Neuronal stem cell (in vitro differentiated cells): ENCODE results near the gene ATAD3C.

Experiments
- DNase-seq: peaks from one replicate; pipeline ENCODE4 v3.0.0-alpha.2; 2013; ENCODE audit warnings: low spot score
- H2AFZ ChIP-seq: one replicate; pipeline ENCODE4 v1.6.1; 2013; ENCODE audit warnings: mild to moderate bottlenecking, low read length, inconsistent platforms
- H2AK5ac ChIP-seq: 2 replicates; pipeline ENCODE4 v1.6.1; 2013; ENCODE audit warnings: low read depth, mild to moderate bottlenecking, inconsistent platforms, low read length, moderate library complexity, mixed read lengths
- H2BK120ac ChIP-seq: 2 replicates; pipeline ENCODE4 v1.6.1; 2013; ENCODE audit warnings: low read depth, mild to moderate bottlenecking, inconsistent platforms, low read length, moderate library complexity, mixed read lengths
- H2BK12ac ChIP-seq: one replicate; pipeline ENCODE4 v1.6.1; 2013; ENCODE audit warnings: low read length, inconsistent platforms
- H2BK15ac ChIP-seq: 2 replicates; pipeline ENCODE4 v1.6.1; 2013; ENCODE audit warnings: mild to moderate bottlenecking, low read length, inconsistent platforms, mixed read lengths
- H2BK5ac ChIP-seq: one replicate; pipeline ENCODE4 v1.6.1; 2013; ENCODE audit warnings: inconsistent platforms, mild to moderate bottlenecking, low read length, moderate library complexity
- H3K14ac ChIP-seq: one replicate; pipeline ENCODE4 v1.6.1; 2013; ENCODE audit warnings: low read length, inconsistent platforms
- H3K18ac ChIP-seq: 2 replicates; pipeline ENCODE4 v1.6.1; 2013; ENCODE audit warnings: low read length, inconsistent platforms
- H3K23ac ChIP-seq: 2 replicates; pipeline ENCODE4 v1.6.1; 2013; ENCODE audit warnings: low read depth, mild to moderate bottlenecking, mixed read lengths, low read length, inconsistent platforms; ENCODE audit not compliant: poor library complexity
- H3K27ac ChIP-seq: replicated peaks from 3 replicates; pipeline ENCODE4 v1.5.1; 2013; ENCODE audit warnings: low read length, inconsistent platforms
- H3K27me3 ChIP-seq, 3 experiments: 2 replicates each; pipeline ENCODE4 v1.6.1; 2013; ENCODE audit warnings: low read length in 3 of 3, mild to moderate bottlenecking in 2 of 3, inconsistent platforms in 1 of 3, low read depth in 1 of 3, mixed read lengths in 1 of 3, moderate library complexity in 1 of 3; ENCODE audit not compliant: control insufficient read depth in 3 of 3, insufficient read depth in 3 of 3
- H3K36me3 ChIP-seq, 2 donors: replicated peaks in 1 of 2; 2 replicates each; pipeline ENCODE4 v1.6.1; 2013; ENCODE audit warnings: low read length in 2 of 2; ENCODE audit not compliant: control insufficient read depth in 2 of 2, insufficient read depth in 2 of 2
- H3K4ac ChIP-seq: 2 replicates; pipeline ENCODE4 v1.6.1; 2013; ENCODE audit warnings: inconsistent platforms, mild to moderate bottlenecking, low read length, moderate library complexity
- H3K4me1 ChIP-seq, 2 donors: 1 replicate in 1 of 2; 2 replicates in 1 of 2; pipeline ENCODE4 v1.6.1; 2013; ENCODE audit warnings: low read length in 2 of 2, low read depth in 1 of 2; ENCODE audit not compliant: control insufficient read depth in 2 of 2, insufficient read depth in 1 of 2
- H3K4me2 ChIP-seq: one replicate; pipeline ENCODE4 v1.6.1; 2013; ENCODE audit warnings: mild to moderate bottlenecking, low read length, inconsistent platforms; ENCODE audit not compliant: insufficient read depth, poor library complexity, severe bottlenecking
- H3K4me3 ChIP-seq, 2 donors: 2 replicates each; pipeline ENCODE4 v1.5.1; 2013; ENCODE audit warnings: low read length in 2 of 2, mild to moderate bottlenecking in 2 of 2, inconsistent platforms in 1 of 2, moderate library complexity in 1 of 2
- H3K79me1 ChIP-seq: one replicate; pipeline ENCODE4 v1.6.1; 2013; ENCODE audit warnings: low read depth, mild to moderate bottlenecking, inconsistent platforms, low read length, moderate library complexity
- H3K9ac ChIP-seq: one replicate; pipeline ENCODE4 v1.6.1; 2013; ENCODE audit warnings: mild to moderate bottlenecking, low read depth, low read length, inconsistent platforms; ENCODE audit not compliant: poor library complexity
- H3K9me3 ChIP-seq, 2 donors: replicated peaks in 1 of 2; 2 replicates each; pipeline versions ENCODE3 to v1.6.1; 2013; ENCODE audit warnings: low read length in 2 of 2, mild to moderate bottlenecking in 2 of 2, inconsistent platforms in 1 of 2, low read depth in 1 of 2, mixed read lengths in 1 of 2, moderate library complexity in 1 of 2; ENCODE audit not compliant: control insufficient read depth in 2 of 2, insufficient read depth in 1 of 2
- H4K8ac ChIP-seq: one replicate; pipeline ENCODE4 v1.6.1; 2013; ENCODE audit warnings: low read depth, mild to moderate bottlenecking, inconsistent platforms, low read length, moderate library complexity
- H4K91ac ChIP-seq: one replicate; pipeline ENCODE4 v1.6.1; 2013; ENCODE audit warnings: low read length, low read depth, mild to moderate bottlenecking, inconsistent platforms; ENCODE audit not compliant: poor library complexity
- WGBS, 2 donors: extraction: QIAGEN DNeasy Blood & Tissue Kit; methylation state at CpG; one replicate each; pipeline ENCODE4 v1.1.7; 2013; ENCODE audit warnings: missing lambda C conversion rate in 2 of 2, mixed read lengths in 1 of 2; ENCODE audit not compliant: insufficient read length in 2 of 2, insufficient replicate concordance in 1 of 2; ENCODE audit errors: extremely low coverage in 2 of 2; 5-methylcytosine and 5-hydroxymethylcytosine counted together

The ATAD3C gene

DNA sequence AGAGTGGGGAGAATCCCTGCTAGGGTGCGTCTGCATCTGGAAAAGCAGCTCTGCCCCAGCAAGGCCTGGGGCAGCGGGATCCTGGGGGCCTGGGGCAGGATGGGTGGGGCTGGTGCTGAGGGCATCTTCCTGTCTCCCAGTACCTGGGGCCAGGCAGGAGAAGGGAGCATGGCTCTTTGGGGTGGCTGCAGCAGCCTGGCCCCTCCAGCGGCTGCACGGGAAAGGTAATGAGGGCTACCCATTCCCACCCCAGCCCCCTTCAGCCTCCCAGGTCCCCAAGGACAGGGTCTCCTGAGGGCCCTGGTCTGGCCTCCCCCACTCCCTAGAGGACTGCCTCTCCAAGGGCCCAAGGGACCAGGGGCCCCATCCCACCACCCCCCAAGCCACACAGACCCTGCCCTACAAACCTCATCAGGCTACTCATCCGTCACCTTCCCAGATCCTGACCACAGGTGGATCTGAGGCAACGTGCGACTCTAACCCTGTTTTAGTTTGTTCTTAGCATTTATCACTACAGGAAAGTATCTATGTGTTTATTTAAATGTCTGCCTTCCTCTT, 27.5 kb upstream of the ATAD3C start:
- Histone ChIP-seq H2AFZ (no peak overlapping the region), H3K4me2 (no peak overlapping the region), H2BK120ac (no peak overlapping the region), H3K27ac (no peak overlapping the region), H3K4me3 (no peak overlapping the region), H3K23ac (no peak overlapping the region), H3K18ac (peak overlapping the region; percentile 38), H2BK15ac (peak overlapping the region; percentile 15), H3K4ac (peak overlapping the region; percentile 66), H3K9me3 (no peaks in the 10 kb centered on the region), H3K14ac (no peak overlapping the region), H3K27me3 (peaks cover 0 to 3% (median 0%) of the 10 kb centered on the region in 3 experiments), H3K79me1 (peaks cover 3% of the 10 kb centered on the region), H2AK5ac (peak overlapping the region; percentile 95), H3K9ac (no peak overlapping the region), H4K91ac (no peak overlapping the region), H3K4me1 (peaks cover 23 to 53% of the 10 kb centered on the region in 2 donors), H4K8ac (no peak overlapping the region), H2BK12ac (peak overlapping the region; percentile 73), H3K36me3 (no peaks in the 10 kb centered on the region), H2BK5ac (no peak overlapping the region)
- DNase-seq = no peak
- WGBS, 2 donors = no CpG with 5 or more reads among the region's 7 CpGs

DNA sequence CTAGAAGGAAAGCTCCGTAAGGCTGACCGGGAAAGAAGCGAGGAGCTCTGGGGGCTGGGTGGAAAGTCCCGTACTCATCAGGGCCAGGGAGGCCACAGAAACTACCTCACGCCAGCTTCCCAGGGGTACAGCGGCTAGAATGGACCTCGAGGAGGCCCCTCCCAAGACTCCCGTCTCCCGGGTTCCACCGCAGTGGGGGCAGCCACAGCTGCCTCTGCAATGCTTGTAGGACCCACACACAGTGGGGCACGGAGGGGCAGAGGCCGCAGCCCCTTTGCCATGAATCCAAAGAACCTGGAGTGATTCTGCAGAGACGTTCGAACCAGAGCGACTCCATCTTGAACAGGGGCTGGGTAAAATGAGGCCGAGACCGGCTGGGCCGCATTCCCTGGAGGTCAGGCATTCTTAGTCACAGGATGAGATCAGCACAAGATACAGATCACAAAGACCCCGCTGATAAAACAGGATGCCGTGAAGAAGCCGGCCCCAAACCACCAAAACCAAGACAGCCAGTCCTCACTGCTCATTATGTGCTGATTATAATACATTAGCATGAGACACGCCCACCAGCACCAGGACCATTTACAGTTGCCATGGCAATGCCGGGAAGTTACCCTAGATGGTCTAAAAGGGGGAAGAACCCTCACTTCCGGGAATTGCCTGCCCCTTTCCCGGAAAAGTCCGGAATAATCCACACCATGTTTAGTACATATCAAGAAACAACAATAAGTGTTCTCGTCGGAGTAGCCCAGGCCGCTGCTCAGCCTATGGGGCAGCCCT, 26.8 kb upstream of the ATAD3C start:
- Histone ChIP-seq H4K91ac (no peak overlapping the region), H2BK15ac (peak overlapping the region; percentile 15), H2AK5ac (peak overlapping the region; percentile 95), H3K27me3 (peaks cover 0 to 3% (median 0%) of the 10 kb centered on the region in 3 experiments), H2BK5ac (no peak overlapping the region), H3K4ac (no peak overlapping the region), H3K27ac (no peak overlapping the region), H3K4me1 (peaks cover 23 to 51% of the 10 kb centered on the region in 2 donors), H4K8ac (no peak overlapping the region), H3K14ac (no peak overlapping the region), H3K4me2 (no peak overlapping the region), H3K36me3 (no peaks in the 10 kb centered on the region), H3K79me1 (peaks cover 3% of the 10 kb centered on the region), H3K9ac (no peak overlapping the region), H2BK12ac (no peak overlapping the region), H3K4me3 (no peak overlapping the region), H2AFZ (no peak overlapping the region), H3K9me3 (no peaks in the 10 kb centered on the region), H3K23ac (no peak overlapping the region), H2BK120ac (no peak overlapping the region), H3K18ac (no peak overlapping the region)
- DNase-seq = no peak
- WGBS, 2 donors = no CpG with 5 or more reads among the region's 29 CpGs

DNA sequence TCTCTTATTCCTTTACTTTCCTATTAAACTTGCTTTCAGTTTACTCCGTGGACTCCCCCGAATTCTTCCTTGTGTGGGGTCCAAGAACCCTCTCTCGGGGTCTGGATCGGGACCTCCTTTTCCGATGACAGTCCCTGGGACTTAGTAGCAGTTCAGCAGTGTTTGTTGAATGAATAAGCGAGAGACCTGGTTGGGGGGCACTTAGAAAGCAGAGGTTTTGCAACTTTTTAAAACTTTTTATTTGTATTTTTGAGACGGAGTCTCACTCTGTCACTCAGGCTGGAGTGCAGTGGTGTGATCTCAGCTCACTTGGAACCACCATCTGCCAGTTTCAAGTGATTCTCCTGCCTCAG, 26.3 kb upstream of the ATAD3C start:
- Histone ChIP-seq H3K4me1 (peaks cover 23 to 45% of the 10 kb centered on the region in 2 donors), H3K36me3 (no peaks in the 10 kb centered on the region), H2AK5ac (no peak overlapping the region), H3K23ac (no peak overlapping the region), H3K79me1 (peaks cover 3% of the 10 kb centered on the region), H3K4ac (no peak overlapping the region), H3K4me3 (no peak overlapping the region), H3K14ac (no peak overlapping the region), H2AFZ (no peak overlapping the region), H3K27me3 (peaks cover 0 to 3% (median 0%) of the 10 kb centered on the region in 3 experiments), H4K8ac (no peak overlapping the region), H2BK15ac (no peak overlapping the region), H3K9ac (no peak overlapping the region), H2BK12ac (no peak overlapping the region), H4K91ac (no peak overlapping the region), H2BK5ac (no peak overlapping the region), H3K4me2 (no peak overlapping the region), H3K9me3 (peaks cover 0 to 2% of the 10 kb centered on the region in 2 donors), H2BK120ac (no peak overlapping the region), H3K27ac (no peak overlapping the region), H3K18ac (no peak overlapping the region)
- no peak for DNase-seq
- WGBS, 2 donors = no CpG with 5 or more reads among the region's 7 CpGs

DNA sequence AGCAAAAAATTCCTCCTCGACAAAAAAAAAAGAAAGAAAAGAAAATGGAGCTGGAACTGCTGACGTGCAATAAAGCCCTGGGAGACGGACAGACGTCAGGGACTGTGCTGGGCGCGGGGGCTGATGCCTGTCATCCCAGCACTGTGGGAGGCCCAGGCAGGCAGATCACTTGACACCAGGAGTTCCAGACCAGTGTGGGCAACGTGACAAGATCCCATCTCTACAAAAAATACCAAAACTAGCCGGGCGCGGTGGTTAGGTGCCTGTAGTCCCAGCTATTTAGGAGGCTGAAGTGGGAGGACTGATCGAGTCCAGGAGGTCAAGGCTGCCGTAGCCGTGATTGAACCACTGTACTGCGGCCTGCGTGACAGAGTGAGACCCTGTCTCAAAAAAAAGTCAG, 24.8 kb upstream of the ATAD3C start:
- WGBS, 2 donors = no CpG with 5 or more reads among the region's 15 CpGs
- Histone ChIP-seq H3K27ac (no peak overlapping the region), H3K4me2 (peak overlapping the region; percentile 18), H3K14ac (no peak overlapping the region), H2AFZ (no peak overlapping the region), H2BK12ac (no peak overlapping the region), H2BK5ac (no peak overlapping the region), H3K27me3 (peaks cover 0 to 2% (median 0%) of the 10 kb centered on the region in 3 experiments), H3K18ac (no peak overlapping the region), H3K9ac (no peak overlapping the region), H3K4me3 (no peak overlapping the region), H3K9me3 (peaks cover 0 to 3% of the 10 kb centered on the region in 2 donors), H2BK15ac (peak overlapping the region; percentile 81), H3K23ac (no peak overlapping the region), H2BK120ac (no peak overlapping the region), H2AK5ac (no peak overlapping the region), H3K4ac (no peak overlapping the region), H3K36me3 (no peaks in the 10 kb centered on the region), H3K79me1 (peaks cover 3% of the 10 kb centered on the region), H3K4me1 (peaks cover 23 to 38% of the 10 kb centered on the region in 2 donors), H4K8ac (no peak overlapping the region), H4K91ac (no peak overlapping the region)
- no peak for DNase-seq
